HepG2 (cell line): ENCODE measurements around the gene NKPD1. TPM values are rescaled to one million over a fixed set of nuclear protein-coding genes. Genes with fewer than 3 reads are reported as not detected.

Experiments
- ATAC-seq: fragments of 200-7000 bp; cut with Tn5 transposase; 3 replicates; pipeline ENCODE4 v1.9.1; 2020; ENCODE audit warnings: mild to moderate bottlenecking, moderate library complexity
- BruUV-seq: library from RNA; stranded (reverse); fragments of 400-500 nt; replicated peaks from 2 replicates; lab custom pipeline; 2021; lab: Mats Ljungman, UMichigan
- CTCF ChIA-PET: fragments of 300-600 bp; formaldehyde crosslinking; extraction: SDS; loops from one replicate; lab custom pipeline; 2021; ENCODE audit warnings: low total read pairs, inconsistent platforms, low intra/inter-chr PET ratio; lab: Yijun Ruan, JAX
- POLR2A ChIA-PET: fragments of 350-600 bp; sonication (Branson Sonifier 250); formaldehyde crosslinking; loops from one replicate; lab custom pipeline; 2020; ENCODE audit warnings: antibody characterized with exemption, inconsistent platforms; lab: Yijun Ruan, JAX
- DNase-seq: peaks from one replicate; pipeline ENCODE4 v3.0.0-alpha.2; 2015; ENCODE audit warnings: low spot score
- FAIRE-seq: peaks from 3 replicates; lab custom pipeline; 2011; peaks lifted over from hg19 to GRCh38; lab: Jason Lieb, UNC
- H2AFZ ChIP-seq: one replicate; pipeline ENCODE4 v1.6.1; 2011; ENCODE audit warnings: low read length, inconsistent platforms
- H3K27ac ChIP-seq: fragments of 300-600 bp; 3 replicates; pipeline ENCODE4 v1.8.0; 2011; ENCODE audit warnings: mixed run types, mild to moderate bottlenecking, mixed read lengths, low read length, inconsistent platforms; ENCODE audit not compliant: insufficient read depth; ENCODE audit errors: extremely low read length
- H3K27me3 ChIP-seq, 2 experiments: fragments of 200-600 bp in 1 of 2; 2 replicates in 1 of 2; 3 replicates in 1 of 2; pipeline versions ENCODE4 v1.6.0 to v1.8.0; 2011; ENCODE audit warnings: low read length in 2 of 2, mild to moderate bottlenecking in 2 of 2, moderate library complexity in 2 of 2, inconsistent platforms in 1 of 2; ENCODE audit not compliant: insufficient read depth in 2 of 2, control insufficient read depth in 1 of 2
- H3K36me3 ChIP-seq, 2 experiments: fragments of 200-600 bp in 1 of 2; replicated peaks in 1 of 2; 2 replicates in 1 of 2; 3 replicates in 1 of 2; pipeline versions ENCODE4 v1.5.1 to v1.8.0; 2011; ENCODE audit warnings: low read length in 2 of 2, inconsistent platforms in 1 of 2; ENCODE audit not compliant: insufficient read depth in 2 of 2, control insufficient read depth in 1 of 2
- H3K4me1 ChIP-seq: 2 replicates; pipeline ENCODE4 v1.5.1; 2012; ENCODE audit warnings: low read length, inconsistent platforms; ENCODE audit not compliant: insufficient read depth
- H3K4me2 ChIP-seq: 2 replicates; pipeline ENCODE4 v1.6.0; 2011; ENCODE audit warnings: low read depth, low read length, inconsistent platforms
- H3K4me3 ChIP-seq, 3 experiments: fragments of 200-600 bp in 1 of 3; sonication (generic), shearing (Covaris generic) in 1 of 3; replicated peaks in 1 of 3; 2 replicates each; pipeline ENCODE4 v1.5.1; 2011 to 2016; ENCODE audit warnings: low read length in 3 of 3, inconsistent platforms in 2 of 3, low read depth in 2 of 3, mild to moderate bottlenecking in 2 of 3, control low read depth in 1 of 3, mixed read lengths in 1 of 3; ENCODE audit not compliant: insufficient read depth in 1 of 3
- H3K79me2 ChIP-seq: one replicate; pipeline ENCODE4 v1.6.1; 2011; ENCODE audit warnings: low read length, inconsistent platforms; ENCODE audit not compliant: insufficient read depth
- H3K9ac ChIP-seq: 2 replicates; pipeline ENCODE4 v1.6.0; 2011; ENCODE audit warnings: mild to moderate bottlenecking, low read depth, low read length, inconsistent platforms; ENCODE audit not compliant: insufficient read depth
- H3K9me3 ChIP-seq: 2 replicates; pipeline ENCODE4 v1.5.1; 2012; ENCODE audit warnings: mild to moderate bottlenecking, low read length
- H4K20me1 ChIP-seq: 2 replicates; pipeline ENCODE4 v1.6.0; 2011; ENCODE audit warnings: inconsistent platforms, mild to moderate bottlenecking, low read length, moderate library complexity; ENCODE audit not compliant: insufficient read depth
- BRD4 ChIP-seq: sonication (generic); formaldehyde crosslinking; IDR thresholded peaks from 2 replicates; pipeline ENCODE4 v1.4.0; 2020; ENCODE audit warnings: missing genetic modification reagents
- HES4 ChIP-seq: sonication (generic); formaldehyde crosslinking; IDR thresholded peaks from 2 replicates; pipeline ENCODE4 v1.9.0; 2021; ENCODE audit warnings: mild to moderate bottlenecking, missing genetic modification reagents, borderline replicate concordance
- KLF6 ChIP-seq: IDR thresholded peaks from 2 replicates; pipeline ENCODE4 v1.8.0; 2016; ENCODE audit warnings: missing biosample characterization, missing genetic modification reagents
- NCOA2 ChIP-seq: sonication (generic); formaldehyde crosslinking; IDR thresholded peaks from 2 replicates; pipeline ENCODE4 v1.8.0; 2022; ENCODE audit warnings: inconsistent platforms
- NFYC ChIP-seq: IDR thresholded peaks from 2 replicates; pipeline ENCODE4 v1.6.1; 2016; ENCODE audit warnings: missing genetic modification reagents, missing compliant biosample characterization
- PRPF4 ChIP-seq: fragments of 200-400 bp; formaldehyde crosslinking; IDR thresholded peaks from 2 replicates; pipeline ENCODE4 v1.6.1; 2016; ENCODE audit warnings: low read length, low read depth; ENCODE audit not compliant: poor library complexity, severe bottlenecking
- SMAD3 ChIP-seq: sonication (generic); formaldehyde crosslinking; IDR thresholded peaks from 2 replicates; pipeline ENCODE4 v1.4.0; 2020; ENCODE audit warnings: missing genetic modification reagents
- ZNF225 ChIP-seq: sonication (generic); formaldehyde crosslinking; IDR thresholded peaks from 2 replicates; pipeline ENCODE4 v1.4.0; 2020; ENCODE audit warnings: mild to moderate bottlenecking, missing genetic modification reagents
- ZNF260 ChIP-seq: sonication (generic); formaldehyde crosslinking; IDR thresholded peaks from 2 replicates; pipeline ENCODE4 v1.4.0; 2020; ENCODE audit warnings: missing genetic modification reagents, low read depth, mild to moderate bottlenecking, borderline replicate concordance
- ZNF33B ChIP-seq: sonication (generic); formaldehyde crosslinking; IDR thresholded peaks from 2 replicates; pipeline ENCODE4 v1.5.1; 2020; ENCODE audit warnings: mild to moderate bottlenecking, missing genetic modification reagents
- ZNF788 ChIP-seq: sonication (generic); formaldehyde crosslinking; IDR thresholded peaks from 2 replicates; pipeline ENCODE4 v1.5.0; 2020; ENCODE audit warnings: mild to moderate bottlenecking, missing genetic modification reagents, borderline replicate concordance
- WGBS: methylation state at CpG from one replicate; pipeline ENCODE4 v1.1.6; 2017; ENCODE audit warnings: low lambda C conversion rate; 5-methylcytosine and 5-hydroxymethylcytosine counted together
- in situ Hi-C: cut with HindIII; loops from 2 replicates; pipeline ENCODE4 v1.10.0; 2017; ENCODE audit warnings: low pct_unique_long_range_greater_than_20kb; ENCODE audit not compliant: extremely low pct_ligation_motif_present
- intact Hi-C: fragments of 100-400 bp; cut with micrococcal nuclease; formaldehyde crosslinking; loops from one replicate; pipeline ENCODE4 v1.10.0; 2022; ENCODE audit not compliant: unreplicated experiment
- polyA plus RNA-seq, 8 experiments: library from polyadenylated mRNA; depleted of rRNA in 3 of 8; stranded (reverse) in 7 of 8; unstranded in 1 of 8; fragments of >200 nt; fragmentation: Illumina TruSeq in 4 of 8; extraction: Trizol in 4 of 8; gene quantifications; 2 replicates each; pipeline versions ENCODE4 v1.2.1 to v1.2.3, GENCODE V29; 2011 to 2016; ENCODE audit warnings: low read depth in 4 of 8, missing spikeins in 1 of 8, mixed read lengths in 1 of 8; ENCODE audit not compliant: insufficient read depth in 1 of 8
- total RNA-seq, 5 experiments: library from RNA; depleted of rRNA; stranded (reverse); fragments of >200 nt; fragmentation: Illumina TruSeq; extraction: Trizol; gene quantifications; 2 replicates each; pipeline ENCODE4 v1.2.3, GENCODE V29; 2016; ENCODE audit warnings: low read depth in 1 of 5
- TF ChIP-seq, protein P1 (sequence below): sonication (generic); formaldehyde crosslinking; IDR thresholded peaks from 2 replicates; pipeline ENCODE4 v1.4.0; 2020; ENCODE audit warnings: missing genetic modification reagents
- TF ChIP-seq, protein P2 (sequence below): sonication (generic); formaldehyde crosslinking; IDR thresholded peaks from 2 replicates; pipeline ENCODE4 v1.5.0; 2020; ENCODE audit warnings: missing genetic modification reagents, mild to moderate bottlenecking, borderline replicate concordance
- TF ChIP-seq, protein P3 (sequence below): IDR thresholded peaks from 2 replicates; pipeline ENCODE4 v1.6.1; 2016; ENCODE audit warnings: low read depth, borderline replicate concordance
- TF ChIP-seq, protein P4 (sequence below): sonication (generic); formaldehyde crosslinking; IDR thresholded peaks from 2 replicates; pipeline ENCODE4 v1.9.0; 2022; ENCODE audit warnings: low read depth, missing genetic modification reagents
- TF ChIP-seq, protein P5 (sequence below): sonication (generic); formaldehyde crosslinking; IDR thresholded peaks from 2 replicates; pipeline ENCODE4 v1.5.1; 2020; ENCODE audit warnings: missing genetic modification reagents, mild to moderate bottlenecking, borderline replicate concordance

NKPD1 gene
- total and polyA plus RNA-seq, 2 of the 13 experiments (the other 11 are each of a cell fraction or from before 2014, with no cell fraction given): 0.03 TPM; not detected in 1

DNA sequence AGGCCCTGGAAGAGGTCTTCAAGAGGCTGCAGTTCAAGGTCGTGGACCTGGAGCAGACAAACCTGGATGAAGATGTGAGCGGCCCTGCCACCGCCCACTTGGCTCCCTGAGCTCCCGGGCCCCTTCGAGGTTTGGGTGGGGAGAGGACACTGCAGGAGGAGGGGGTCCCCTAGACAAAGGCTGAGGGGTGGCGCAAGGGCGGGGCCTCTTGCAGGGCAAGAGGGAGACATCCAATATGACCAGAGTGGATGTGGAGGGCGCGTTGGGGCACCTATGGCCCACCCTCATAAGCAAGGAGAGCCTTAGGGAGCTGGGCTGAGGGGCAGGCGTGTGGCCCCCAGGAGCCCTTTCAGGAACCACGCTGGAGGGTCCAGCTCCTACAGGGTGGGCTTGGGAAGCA, 20.2 kb downstream of the NKPD1 start:
- WGBS: 98% methylated on average over 10 of the region's 11 CpGs
- no peak for FAIRE-seq
- Histone ChIP-seq H3K4me2 (no peak overlapping the region), H3K4me1 (peaks cover 26% of the 10 kb centered on the region), H3K27me3 (no peaks in the 10 kb centered on the region), H4K20me1 (no peaks in the 10 kb centered on the region), H3K27ac (no peak overlapping the region), H3K4me3 (no peak overlapping the region), H3K9ac (no peak overlapping the region), H2AFZ (no peak overlapping the region), H3K79me2 (peaks cover 13% of the 10 kb centered on the region), H3K36me3 (peaks cover 9 to 10% of the 10 kb centered on the region in 2 experiments; a peak in 3 of 5 replicates), H3K9me3 (no peaks in the 10 kb centered on the region)
- intact Hi-C loops (no loop called here), in situ Hi-C loops (no loop called here)
- ChIA-PET CTCF (no interaction called here), POLR2A (no interaction called here)
- ATAC-seq: no peak
- no peak for DNase-seq
- BruUV-seq: no TSS peak
- TF ChIP-seq ZNF788 (CRISPR knock-in tag) (no peak), NFYC (CRISPR knock-in tag) (no peak), ZNF225 (CRISPR knock-in tag) (no peak), ZNF33B (CRISPR knock-in tag) (no peak), BRD4 (CRISPR knock-in tag) (no peak), HES4 (no peak), NCOA2 (CRISPR knock-in tag) (no peak), KLF6 (CRISPR knock-in tag) (no peak), PRPF4 (no peak), SMAD3 (CRISPR knock-in tag) (no peak), ZNF260 (CRISPR knock-in tag) (no peak)
- TF ChIP-seq, protein P1, sequence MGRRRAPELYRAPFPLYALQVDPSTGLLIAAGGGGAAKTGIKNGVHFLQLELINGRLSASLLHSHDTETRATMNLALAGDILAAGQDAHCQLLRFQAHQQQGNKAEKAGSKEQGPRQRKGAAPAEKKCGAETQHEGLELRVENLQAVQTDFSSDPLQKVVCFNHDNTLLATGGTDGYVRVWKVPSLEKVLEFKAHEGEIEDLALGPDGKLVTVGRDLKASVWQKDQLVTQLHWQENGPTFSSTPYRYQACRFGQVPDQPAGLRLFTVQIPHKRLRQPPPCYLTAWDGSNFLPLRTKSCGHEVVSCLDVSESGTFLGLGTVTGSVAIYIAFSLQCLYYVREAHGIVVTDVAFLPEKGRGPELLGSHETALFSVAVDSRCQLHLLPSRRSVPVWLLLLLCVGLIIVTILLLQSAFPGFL (CRISPR knock-in tag): no peak
- TF ChIP-seq, protein P2, sequence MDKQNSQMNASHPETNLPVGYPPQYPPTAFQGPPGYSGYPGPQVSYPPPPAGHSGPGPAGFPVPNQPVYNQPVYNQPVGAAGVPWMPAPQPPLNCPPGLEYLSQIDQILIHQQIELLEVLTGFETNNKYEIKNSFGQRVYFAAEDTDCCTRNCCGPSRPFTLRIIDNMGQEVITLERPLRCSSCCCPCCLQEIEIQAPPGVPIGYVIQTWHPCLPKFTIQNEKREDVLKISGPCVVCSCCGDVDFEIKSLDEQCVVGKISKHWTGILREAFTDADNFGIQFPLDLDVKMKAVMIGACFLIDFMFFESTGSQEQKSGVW (CRISPR knock-in tag): no peak
- TF ChIP-seq, protein P3, sequence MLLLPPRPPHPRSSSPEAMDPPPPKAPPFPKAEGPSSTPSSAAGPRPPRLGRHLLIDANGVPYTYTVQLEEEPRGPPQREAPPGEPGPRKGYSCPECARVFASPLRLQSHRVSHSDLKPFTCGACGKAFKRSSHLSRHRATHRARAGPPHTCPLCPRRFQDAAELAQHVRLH: no peak
- TF ChIP-seq, protein P4, sequence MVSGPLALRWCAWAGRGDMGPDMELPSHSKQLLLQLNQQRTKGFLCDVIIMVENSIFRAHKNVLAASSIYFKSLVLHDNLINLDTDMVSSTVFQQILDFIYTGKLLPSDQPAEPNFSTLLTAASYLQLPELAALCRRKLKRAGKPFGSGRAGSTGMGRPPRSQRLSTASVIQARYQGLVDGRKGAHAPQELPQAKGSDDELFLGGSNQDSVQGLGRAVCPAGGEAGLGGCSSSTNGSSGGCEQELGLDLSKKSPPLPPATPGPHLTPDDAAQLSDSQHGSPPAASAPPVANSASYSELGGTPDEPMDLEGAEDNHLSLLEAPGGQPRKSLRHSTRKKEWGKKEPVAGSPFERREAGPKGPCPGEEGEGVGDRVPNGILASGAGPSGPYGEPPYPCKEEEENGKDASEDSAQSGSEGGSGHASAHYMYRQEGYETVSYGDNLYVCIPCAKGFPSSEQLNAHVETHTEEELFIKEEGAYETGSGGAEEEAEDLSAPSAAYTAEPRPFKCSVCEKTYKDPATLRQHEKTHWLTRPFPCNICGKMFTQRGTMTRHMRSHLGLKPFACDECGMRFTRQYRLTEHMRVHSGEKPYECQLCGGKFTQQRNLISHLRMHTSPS (CRISPR knock-in tag): no peak
- TF ChIP-seq, protein P5, sequence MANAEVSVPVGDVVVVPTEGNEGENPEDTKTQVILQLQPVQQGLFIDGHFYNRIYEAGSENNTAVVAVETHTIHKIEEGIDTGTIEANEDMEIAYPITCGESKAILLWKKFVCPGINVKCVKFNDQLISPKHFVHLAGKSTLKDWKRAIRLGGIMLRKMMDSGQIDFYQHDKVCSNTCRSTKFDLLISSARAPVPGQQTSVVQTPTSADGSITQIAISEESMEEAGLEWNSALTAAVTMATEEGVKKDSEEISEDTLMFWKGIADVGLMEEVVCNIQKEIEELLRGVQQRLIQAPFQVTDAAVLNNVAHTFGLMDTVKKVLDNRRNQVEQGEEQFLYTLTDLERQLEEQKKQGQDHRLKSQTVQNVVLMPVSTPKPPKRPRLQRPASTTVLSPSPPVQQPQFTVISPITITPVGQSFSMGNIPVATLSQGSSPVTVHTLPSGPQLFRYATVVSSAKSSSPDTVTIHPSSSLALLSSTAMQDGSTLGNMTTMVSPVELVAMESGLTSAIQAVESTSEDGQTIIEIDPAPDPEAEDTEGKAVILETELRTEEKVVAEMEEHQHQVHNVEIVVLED (CRISPR knock-in tag): no peak
